HG03159 (cell line): Measurements from ENCODE around the gene BAX.

Experiments used
- ATAC-seq: cut with Tn5 transposase; IDR thresholded peaks from one replicate; pipeline ENCODE4 v1.9.1; 2021; ENCODE audit warnings: mild to moderate bottlenecking, moderate library complexity; ENCODE audit not compliant: unreplicated experiment

The BAX gene

GRCh38 chr19:48977061-48977460 is 22.4 kb downstream of the BAX start:
- ATAC-seq, result no peak

- no peak for ATAC-seq
These were observed 27.6 kb downstream of the BAX start for GRCh38 chr19:48982280-48982679.

- ATAC-seq, result no peak
These were observed 31.0 kb downstream of the BAX start for GRCh38 chr19:48985711-48986110.

GRCh38 chr19:48986211-48986610 is 31.5 kb downstream of the BAX start:
- no peak for ATAC-seq

- no peak for ATAC-seq
These were observed 32.6 kb downstream of the BAX start for GRCh38 chr19:48987323-48987722.

- no peak for ATAC-seq
These were observed 33.6 kb downstream of the BAX start for GRCh38 chr19:48988286-48988685.

- ATAC-seq, result no peak
These were observed 34.2 kb downstream of the BAX start for GRCh38 chr19:48988860-48989259.

- ATAC-seq, result no peak
These were observed 35.1 kb downstream of the BAX start for GRCh38 chr19:48989701-48990291.

GRCh38 chr19:48990400-48990799 is 35.7 kb downstream of the BAX start:
- ATAC-seq, result no peak

- ATAC-seq, result no peak
These were observed 36.4 kb downstream of the BAX start for GRCh38 chr19:48991011-48991609.

- no peak for ATAC-seq
These were observed 37.4 kb downstream of the BAX start for GRCh38 chr19:48991873-48992580.

GRCh38 chr19:48992581-48993174 is 38.0 kb downstream of the BAX start:
- ATAC-seq, result peak; percentile 9

GRCh38 chr19:48993175-48994034 is 38.7 kb downstream of the BAX start, which contains the start of the genes GYS1 and RUVBL2:
GYS1 (minus strand) TSS chr19:48993309; CDS start chr19:48993112, 197 bp downstream.
RUVBL2 (plus strand) TSS chr19:48993887; CDS start chr19:48993912, 25 bp downstream.
- peak; percentile 84 for ATAC-seq

GRCh38 chr19:48994035-48994386 is 39.3 kb downstream of the BAX start:
- ATAC-seq, result no peak

- ATAC-seq, result no peak
These were observed 43.3 kb downstream of the BAX start for GRCh38 chr19:48997972-48998371.

GRCh38 chr19:48999481-49000325 is 45.0 kb downstream of the BAX start:
- no peak for ATAC-seq

GRCh38 chr19:49004133-49004532 is 49.5 kb downstream of the BAX start:
- no peak for ATAC-seq

- no peak for ATAC-seq
These were observed 50.4 kb downstream of the BAX start for GRCh38 chr19:49004964-49005614.

GRCh38 chr19:49006905-49007304 is 52.2 kb downstream of the BAX start:
- ATAC-seq, result no peak
